ENCODE data around the gene KPNA1.

GRCh38 chr3:122469659-122470058, 45.1 kb downstream of the KPNA1 start:
- TF ChIP-seq EZH2 (IDR thresholded peaks at IDR 0.05; ENCODE audit: insufficient read depth, poor library complexity, severe bottlenecking) (no peak), EZH2phosphoT487 (IDR thresholded peaks at IDR 0.05; ENCODE audit: insufficient read depth, low read depth) (no peak)

Measured in GM23248 (cell line).